ENCODE measurements around the gene PRKCH. TPM values are rescaled to one million over a fixed set of nuclear protein-coding genes. Genes with fewer than 3 reads are reported as not detected.

The PRKCH gene
- total and polyA plus RNA-seq, 2 donors (not counting 3 experiments of a cell fraction or from before 2014, with no cell fraction given), result 97.7 to 103 TPM

- Histone ChIP-seq H3K4me1 (ENCODE audit: control insufficient read depth, extremely low read depth, insufficient read depth, low read length) (peaks cover 25% of the 10 kb centered on the region), H3K36me3 (ENCODE audit: control insufficient read depth in 2 of 2, extremely low read depth in 1 of 2, insufficient read depth in 2 of 2, low read length in 2 of 2) (peaks cover 0 to 6% of the 10 kb centered on the region in 2 experiments), H3K79me2 (ENCODE audit: control insufficient read depth, insufficient read depth, low read length) (peaks cover 67% of the 10 kb centered on the region), H4K20me1 (replicated peaks; ENCODE audit: control insufficient read depth, extremely low read depth, insufficient read depth, low read length) (no peaks in the 10 kb centered on the region), H3K27ac (ENCODE audit: insufficient read depth, low read depth, low read length) (no peak overlapping the region), H3K9me1 (replicated peaks; ENCODE audit: control insufficient read depth, extremely low read depth, insufficient read depth, low read length) (no peaks in the 10 kb centered on the region), H3K9ac (replicated peaks; ENCODE audit: extremely low read depth, insufficient read depth, low read length) (no peak overlapping the region), H3K4me2 (ENCODE audit: insufficient read depth, low read length) (no peak overlapping the region), H2AFZ (ENCODE audit: low read depth, low read length) (no peak overlapping the region), H3K27me3 (ENCODE audit: control insufficient read depth in 2 of 2, insufficient read depth in 2 of 2, low read length in 2 of 2) (no peaks in the 10 kb centered on the region), H3K4me3 (replicated peaks in 1 of 3; ENCODE audit: insufficient read depth in 1 of 3, low read depth in 1 of 3, low read length in 3 of 3) (no peak overlapping the region), H3K9me3 (replicated peaks; ENCODE audit: control insufficient read depth, insufficient read depth, low read length) (no peaks in the 10 kb centered on the region)
- DNase-seq (ENCODE audit: low read depth, low spot score), result no peak
- dilution Hi-C loops (cut with MboI; ENCODE audit: extremely low pct_ligation_motif_present, low sequenced_read_pairs), result no loop called here
- POLR2A ChIA-PET, result no interaction called here
- TF ChIP-seq JUN (IDR thresholded peaks at IDR 0.05; ENCODE audit: borderline replicate concordance, insufficient read depth, insufficient read length, low read depth) (no peak), GATA2 (IDR thresholded peaks at IDR 0.05; ENCODE audit: insufficient read depth, insufficient read length, low read depth, low read length) (no peak), MYC (IDR thresholded peaks at IDR 0.05; ENCODE audit: low read depth, low read length) (no peak), POLR2A (IDR thresholded peaks at IDR 0.05; ENCODE audit: low read depth, low read length) (no peak), CTCF (IDR thresholded peaks at IDR 0.05; ENCODE audit: extremely low read depth in 1 of 2, insufficient read depth in 1 of 2, low read depth in 1 of 2, low read length in 2 of 2) (no peak), EZH2 (IDR thresholded peaks at IDR 0.05; ENCODE audit: borderline replicate concordance, low read depth, low read length, severe bottlenecking) (no peak), POLR2AphosphoS5 (IDR thresholded peaks at IDR 0.05; ENCODE audit: insufficient read depth, low read depth, low read length) (no peak), FOS (IDR thresholded peaks at IDR 0.05; ENCODE audit: borderline replicate concordance, insufficient read depth, low read length) (no peak)
- FAIRE-seq, result no peak
- intact Hi-C loops (cut with micrococcal nuclease), result no loop called here
- no TSS peak for BruUV-seq (replicated peaks)
- CTCF ChIA-PET, result interaction anchor here (1.2 kb wide), 1 partner anchor 13 kb away, joined by 3 read pairs; no protein-coding TSS in a partner anchor
Observed at GRCh38 chr14:61408498-61408897, 87.1 kb downstream of the PRKCH start.
